C4-2B (cell line): ENCODE results near the gene RSRP1.
"Not testable (repeated sequence)": the region's sequence is repeated elsewhere in the genome, so short reads cannot be mapped to it uniquely, and the experiment has no call there.

Source experiments
- H3K27ac ChIP-seq: fragments of 450-650 bp; 2 replicates; pipeline ENCODE4 v1.5.1; 2017
- ZFX ChIP-seq: fragments of 450-650 bp; IDR thresholded peaks from 2 replicates; pipeline ENCODE4 v1.6.1; 2017
- TF ChIP-seq, protein P1 (sequence below): fragments of 450-650 bp; conservative IDR thresholded peaks from 2 replicates; pipeline ENCODE4 v1.5.1; 2017; ENCODE audit warnings: mild to moderate bottlenecking

The RSRP1 gene

DNA sequence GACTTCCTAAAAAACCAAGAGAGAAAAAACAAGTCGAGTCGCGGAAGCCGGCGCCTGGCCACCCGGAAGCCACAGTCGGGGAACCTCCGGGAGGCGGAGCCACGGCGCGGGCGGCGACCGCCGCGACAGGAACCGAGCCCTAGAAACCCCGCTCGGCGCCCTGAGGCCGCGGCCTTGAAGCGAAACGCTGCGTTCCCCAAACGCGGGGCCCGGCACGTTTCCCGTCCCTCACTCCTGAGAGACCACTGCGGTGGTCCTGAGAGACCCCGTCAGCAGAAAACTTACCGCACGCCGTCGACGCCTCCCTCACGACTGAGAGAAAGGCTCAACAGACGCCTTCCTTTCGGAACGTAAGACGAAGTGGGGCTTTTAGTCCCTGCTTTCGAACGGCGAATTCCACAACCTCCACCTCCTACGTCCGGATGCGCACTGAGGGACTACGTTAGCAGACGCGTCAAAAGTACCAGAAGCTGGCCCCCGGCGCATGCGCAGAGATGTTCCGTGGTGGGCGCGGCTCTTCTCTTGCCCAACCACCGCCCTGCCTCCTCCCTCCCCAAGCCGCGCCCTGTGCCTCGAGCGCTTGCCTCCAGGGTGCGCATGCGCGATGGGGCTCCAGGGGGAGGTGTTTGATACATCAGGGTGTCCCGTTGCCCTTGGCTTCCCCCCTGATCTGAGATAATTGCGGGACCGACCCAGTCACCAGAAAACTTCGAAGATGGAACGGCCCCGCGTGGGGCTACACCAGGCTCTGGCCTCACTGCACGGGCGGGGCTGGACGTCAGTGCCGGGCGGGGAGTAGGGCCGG, at the start of gene RSRP1:
RSRP1 (minus strand) TSS at position 431 of the 805 bp plus-strand sequence. CDS start 491 bp downstream, outside the sequence.
- no peak for TF ChIP-seq ZFX
- TF ChIP-seq, protein P1, sequence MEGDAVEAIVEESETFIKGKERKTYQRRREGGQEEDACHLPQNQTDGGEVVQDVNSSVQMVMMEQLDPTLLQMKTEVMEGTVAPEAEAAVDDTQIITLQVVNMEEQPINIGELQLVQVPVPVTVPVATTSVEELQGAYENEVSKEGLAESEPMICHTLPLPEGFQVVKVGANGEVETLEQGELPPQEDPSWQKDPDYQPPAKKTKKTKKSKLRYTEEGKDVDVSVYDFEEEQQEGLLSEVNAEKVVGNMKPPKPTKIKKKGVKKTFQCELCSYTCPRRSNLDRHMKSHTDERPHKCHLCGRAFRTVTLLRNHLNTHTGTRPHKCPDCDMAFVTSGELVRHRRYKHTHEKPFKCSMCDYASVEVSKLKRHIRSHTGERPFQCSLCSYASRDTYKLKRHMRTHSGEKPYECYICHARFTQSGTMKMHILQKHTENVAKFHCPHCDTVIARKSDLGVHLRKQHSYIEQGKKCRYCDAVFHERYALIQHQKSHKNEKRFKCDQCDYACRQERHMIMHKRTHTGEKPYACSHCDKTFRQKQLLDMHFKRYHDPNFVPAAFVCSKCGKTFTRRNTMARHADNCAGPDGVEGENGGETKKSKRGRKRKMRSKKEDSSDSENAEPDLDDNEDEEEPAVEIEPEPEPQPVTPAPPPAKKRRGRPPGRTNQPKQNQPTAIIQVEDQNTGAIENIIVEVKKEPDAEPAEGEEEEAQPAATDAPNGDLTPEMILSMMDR, result no peak
- H3K27ac ChIP-seq, result peak within 1 kb of the TSS; percentile 99

- H3K27ac ChIP-seq, result not testable (repeated sequence)
These were observed 49.2 kb upstream of the RSRP1 start for GRCh38 chr1:25296501-25296900.

DNA sequence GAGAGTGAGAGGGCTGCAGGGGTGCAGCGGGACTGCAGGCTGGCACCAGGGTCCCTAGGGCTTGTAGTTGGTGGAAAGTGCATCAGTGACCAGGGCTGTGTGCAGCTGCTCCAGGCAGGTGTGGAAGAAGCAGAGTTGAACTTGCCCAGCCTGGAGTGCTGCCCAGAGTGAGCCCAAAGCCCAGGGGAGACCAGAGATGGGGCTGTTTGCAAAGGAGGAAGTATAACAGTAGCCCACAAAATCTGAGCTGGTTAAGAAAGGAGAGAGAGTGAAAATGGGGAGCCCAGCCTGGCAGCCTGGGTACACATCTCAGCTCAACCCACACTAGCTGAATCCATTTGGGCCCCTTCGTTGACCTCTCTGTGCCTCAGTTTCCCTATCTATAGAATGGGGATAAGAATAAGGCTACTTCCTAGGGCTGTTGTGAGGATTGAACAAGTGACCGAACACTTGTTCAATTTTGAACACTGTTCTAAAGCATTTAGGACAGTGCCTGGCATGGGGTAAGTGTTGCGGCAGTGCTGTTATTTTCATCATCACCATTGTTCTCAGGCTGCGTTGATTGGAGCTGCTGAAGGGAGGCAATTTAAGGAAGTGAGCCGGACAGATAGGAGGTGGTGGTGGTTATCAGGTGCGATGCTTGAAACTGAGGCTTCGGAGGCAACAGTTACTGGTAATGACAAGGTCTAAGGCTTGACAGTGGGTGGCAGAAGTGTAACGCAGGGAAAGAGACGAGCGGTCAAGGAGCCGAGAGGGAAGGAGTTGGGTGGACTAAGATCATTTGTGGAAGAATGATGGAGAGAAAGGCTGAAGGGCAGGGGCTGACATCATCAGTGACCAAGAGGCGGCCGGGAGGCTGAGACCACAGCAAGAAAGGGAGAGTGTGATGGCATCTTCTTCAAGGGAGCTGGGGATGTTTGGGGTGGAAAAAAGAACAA, 47.9 kb upstream of the RSRP1 start:
- not testable (repeated sequence) for H3K27ac ChIP-seq

GRCh38 chr1:25293426-25293825, 46.2 kb upstream of the RSRP1 start:
- H3K27ac ChIP-seq, result not testable (repeated sequence)

GRCh38 chr1:25290043-25290442, 42.8 kb upstream of the RSRP1 start:
- H3K27ac ChIP-seq, result not testable (repeated sequence)
- TF ChIP-seq, protein P1, result 0 out of 2 replicates have a peak, but pooled peaks have one; percentile 10

DNA sequence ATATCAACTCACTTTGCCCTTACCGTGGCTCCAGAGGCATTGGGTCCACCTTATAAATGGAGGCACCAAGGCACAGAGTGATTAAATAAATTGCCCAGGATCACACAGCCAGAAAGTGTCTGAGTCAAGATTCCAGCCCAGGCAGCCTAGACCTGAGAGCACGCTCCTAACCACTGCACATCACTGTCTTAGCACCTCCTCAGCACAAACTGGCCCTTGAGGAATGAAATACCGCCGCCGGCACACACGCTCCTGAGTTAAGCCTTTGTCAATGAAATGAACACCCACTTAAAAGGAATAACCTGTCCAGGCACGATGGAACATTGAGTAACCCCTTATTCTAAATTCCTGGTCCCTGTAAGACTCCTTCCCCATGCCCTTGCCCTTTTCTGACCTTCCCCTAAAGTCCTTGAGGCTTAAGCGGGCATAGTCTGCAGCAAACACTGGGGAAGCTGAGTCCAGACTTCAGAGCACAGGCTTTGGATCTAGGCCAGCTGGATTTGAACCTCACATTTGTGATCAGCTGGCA, 41.4 kb upstream of the RSRP1 start:
- not testable (repeated sequence) for H3K27ac ChIP-seq

DNA sequence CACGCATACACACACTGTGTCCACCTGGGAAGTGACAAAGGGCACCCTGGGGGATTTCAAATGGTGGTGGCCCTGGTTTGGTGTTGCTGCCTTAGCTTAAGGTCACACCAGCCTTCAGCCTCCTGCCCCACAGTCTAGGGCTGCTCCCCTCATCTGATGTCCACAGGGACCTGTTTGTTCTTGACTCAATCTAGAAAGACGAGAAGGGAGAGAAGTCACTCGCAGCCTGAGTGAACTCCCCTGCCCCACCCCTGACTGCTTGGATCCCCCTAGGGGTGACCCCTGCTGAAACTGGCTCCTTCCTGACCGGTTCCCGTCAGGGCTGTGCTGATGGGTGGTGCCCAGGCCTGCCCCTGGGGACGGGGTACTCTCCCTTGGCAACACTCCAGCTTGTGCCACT, 39.9 kb upstream of the RSRP1 start:
- H3K27ac ChIP-seq, result not testable (repeated sequence)

- H3K27ac ChIP-seq, result not testable (repeated sequence)
These were observed 38.6 kb upstream of the RSRP1 start for GRCh38 chr1:25285862-25286261.

DNA sequence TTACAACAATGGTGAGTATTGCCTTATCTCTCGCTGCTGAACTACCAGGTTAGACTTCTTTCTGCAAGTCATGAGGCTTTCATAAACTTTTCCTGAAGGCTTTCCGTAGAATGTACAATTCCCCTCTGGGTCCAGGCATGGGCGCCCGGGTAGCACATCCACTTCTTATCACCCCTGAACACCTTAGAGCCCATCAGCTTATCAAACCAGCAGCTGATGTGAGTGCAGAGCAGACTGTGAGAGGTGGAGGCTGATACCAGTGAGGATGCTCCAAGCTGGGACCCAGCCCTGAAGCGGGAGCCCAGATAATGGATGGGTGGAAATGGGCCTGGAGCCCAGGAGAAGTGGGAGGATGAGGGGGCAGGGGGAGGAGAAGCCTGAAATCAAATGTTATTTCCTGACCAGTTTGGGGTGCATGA, 32.4 kb upstream of the RSRP1 start:
- H3K27ac ChIP-seq, result not testable (repeated sequence)

DNA sequence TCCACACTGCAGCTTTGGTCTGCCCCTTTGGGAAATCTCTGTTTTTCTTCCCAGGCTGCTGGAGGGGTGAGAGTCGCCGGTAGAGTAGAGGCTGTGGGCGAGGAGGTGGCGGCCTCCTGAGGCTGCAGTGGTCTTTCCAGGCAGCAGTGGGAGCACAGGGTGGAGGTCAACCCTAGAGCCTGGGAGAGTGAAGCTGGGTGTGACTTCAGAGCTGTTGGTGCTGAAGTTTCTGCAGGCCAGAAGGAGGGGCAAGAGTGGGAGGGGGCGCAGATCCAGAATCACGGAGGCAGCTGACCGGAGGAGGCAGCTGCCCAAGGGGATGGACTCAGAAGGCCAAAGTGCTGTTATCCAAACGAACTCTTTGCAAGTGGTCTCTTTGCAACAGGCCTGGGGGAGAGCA, 31.5 kb upstream of the RSRP1 start:
- not testable (repeated sequence) for H3K27ac ChIP-seq

DNA sequence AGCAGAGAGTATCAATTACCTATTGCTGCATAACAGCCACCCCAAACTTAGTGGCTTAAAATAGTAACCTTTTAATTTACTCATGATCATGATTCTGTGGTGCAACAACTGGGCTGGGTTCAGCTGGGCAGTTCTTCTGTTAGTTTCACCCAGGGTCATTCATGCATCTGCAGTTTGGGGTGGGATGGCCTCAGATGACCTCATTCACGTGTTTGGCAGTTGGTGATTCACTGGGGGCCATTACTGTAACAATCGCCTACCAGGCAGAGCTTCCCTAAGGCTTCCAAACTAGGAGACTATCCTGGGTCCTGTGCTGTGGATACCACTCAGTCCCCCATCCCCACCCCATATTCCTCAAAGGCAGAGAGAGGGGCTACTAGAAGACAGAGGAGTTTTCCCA, 31.1 kb upstream of the RSRP1 start:
- H3K27ac ChIP-seq, result not testable (repeated sequence)

- not testable (repeated sequence) for H3K27ac ChIP-seq
These were observed 30.0 kb upstream of the RSRP1 start for GRCh38 chr1:25277295-25277694.

GRCh38 chr1:25275648-25276047, 28.4 kb upstream of the RSRP1 start:
- not testable (repeated sequence) for H3K27ac ChIP-seq

- not testable (repeated sequence) for H3K27ac ChIP-seq
These were observed 25.0 kb upstream of the RSRP1 start, which contains the start of gene RHD for GRCh38 chr1:25272238-25272637. TSS of gene RHD (plus strand) at chr1:25272509. CDS start at chr1:25272548, 39 bp downstream.

DNA sequence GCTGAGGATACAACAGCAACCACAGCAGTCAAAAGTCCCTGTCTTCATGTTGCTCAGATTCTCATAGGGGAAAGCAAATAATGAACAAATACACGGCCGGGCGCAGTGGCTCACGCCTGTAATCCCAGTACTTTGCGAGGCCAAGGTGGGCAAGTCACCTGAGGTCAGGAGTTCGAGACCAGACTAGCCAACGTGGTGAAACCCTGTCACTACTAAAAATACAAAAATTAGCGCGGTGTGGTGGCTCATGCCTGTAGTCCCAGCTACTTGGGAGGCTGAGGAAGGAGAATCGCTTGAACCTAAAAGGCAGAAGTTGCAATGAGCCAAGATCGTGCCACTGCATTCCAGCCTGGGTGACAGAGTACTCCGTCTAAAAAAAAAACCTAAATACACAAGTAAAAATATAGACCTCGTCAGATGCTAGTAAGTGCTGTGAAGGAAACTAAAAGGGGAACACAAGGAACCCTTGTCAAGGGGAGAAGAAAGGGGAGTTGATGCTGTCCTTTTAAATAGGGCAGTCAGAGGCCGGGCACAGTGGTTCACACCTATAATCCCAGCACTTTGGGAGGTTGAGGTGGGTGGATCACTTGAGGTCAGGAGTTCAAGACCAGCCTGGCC, 21.0 kb upstream of the RSRP1 start:
- peak overlapping the region; percentile 62 for H3K27ac ChIP-seq

DNA sequence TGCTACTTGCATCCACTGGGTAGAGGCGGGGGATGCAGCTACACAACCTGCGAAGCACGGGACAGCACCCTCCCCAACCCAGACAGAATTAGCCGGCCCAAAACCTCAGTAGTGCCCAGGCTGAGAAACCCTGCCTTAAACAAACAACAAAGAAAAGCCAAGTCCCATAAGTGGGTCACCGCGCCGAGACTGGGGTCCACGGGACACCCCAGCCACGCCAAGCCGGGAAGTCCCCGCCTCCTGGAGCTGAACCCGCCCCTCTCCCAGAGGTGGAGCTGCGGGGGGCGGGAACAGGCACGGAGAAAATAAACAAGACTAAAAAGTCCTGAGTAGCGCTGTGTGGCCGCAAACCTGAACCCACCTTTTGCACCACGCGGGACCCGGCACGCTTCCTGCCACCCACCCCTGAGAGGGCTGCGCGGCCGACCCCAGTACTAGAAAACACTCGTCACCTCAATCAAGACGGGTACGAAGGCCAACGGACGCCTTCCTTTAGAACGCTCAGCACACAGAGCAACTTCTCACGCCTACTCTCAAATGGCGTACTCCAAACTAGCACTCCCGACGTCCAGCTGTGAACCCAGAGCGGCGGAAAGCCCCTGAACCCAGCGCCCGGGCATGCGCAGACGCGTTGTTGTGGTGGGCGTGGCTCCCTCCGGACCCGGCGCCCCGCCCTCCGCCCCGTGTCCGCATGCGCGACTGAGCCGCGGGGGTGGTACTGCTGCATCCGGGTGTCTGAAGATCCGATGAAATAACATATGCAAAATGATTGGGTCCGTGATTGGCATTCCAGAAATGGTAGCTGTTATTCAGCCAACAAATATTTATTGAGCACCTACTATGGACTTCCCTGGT, 20.3 kb upstream of the RSRP1 start:
- peak overlapping the region; percentile 62 for H3K27ac ChIP-seq
